ENCODE measurements around the gene MEIS3.

Gene MEIS3

GRCh38 chr19:47446534-47447469 is 27.5 kb upstream of the MEIS3 start:
- peak; percentile 85 for DNase-seq (ENCODE audit: extremely low spot score)
- ChIA-PET CTCF (interaction anchor here (0.6 to 1.5 kb wide), 4 partner anchors 10 to 266 kb away, joined by 3 to 5 read pairs (median 4); partner anchors contain the start of genes EHD2 and KPTN), POLR2A (interaction anchor here (0.7 to 1.9 kb wide), 3 partner anchors 8 to 37 kb away, joined by 3 to 6 read pairs (median 4); partner anchors contain the start of gene KPTN)
- 0 out of 2 replicates have a peak, but pooled peaks have one; percentile 20 for TF ChIP-seq PKNOX1 (IDR thresholded peaks at IDR 0.05)
- TF ChIP-seq ELF4 (IDR thresholded peaks at IDR 0.05) = no peak

- no peak for TF ChIP-seq FOXM1 (IDR thresholded peaks at IDR 0.05; ENCODE audit: borderline replicate concordance)
- TF ChIP-seq NFRKB (IDR thresholded peaks at IDR 0.05) = no peak
- TF ChIP-seq TARDBP (IDR thresholded peaks at IDR 0.05) = no peak
- TF ChIP-seq L3MBTL2 (conservative IDR thresholded peaks at IDR 0.05) = no peak
- TF ChIP-seq HDGF (IDR thresholded peaks at IDR 0.05; ENCODE audit: borderline replicate concordance) = no peak
- no peak for TF ChIP-seq SP1 (IDR thresholded peaks at IDR 0.05)
- TF ChIP-seq BHLHE40 (IDR thresholded peaks at IDR 0.05; ENCODE audit: borderline replicate concordance) = no peak
- TF ChIP-seq SUZ12 (IDR thresholded peaks at IDR 0.05) = no peak
- TF ChIP-seq ELF4 (IDR thresholded peaks at IDR 0.05) = no peak
- no peak for TF ChIP-seq FOXK2 (IDR thresholded peaks at IDR 0.05)
- ChIA-PET POLR2A (interaction anchor here (1.7 to 1.9 kb wide), 2 partner anchors 9 to 38 kb away, joined by 4 to 6 read pairs; partner anchors contain the start of gene KPTN), CTCF (interaction anchor here (1.0 to 1.5 kb wide), 2 partner anchors 18 to 38 kb away, joined by 4 to 5 read pairs; partner anchors contain the start of gene KPTN)
- peak; percentile 42 for DNase-seq (ENCODE audit: extremely low spot score)
These were observed 26.6 kb upstream of the MEIS3 start for GRCh38 chr19:47445937-47446402.

GRCh38 chr19:47445527-47445926 is 26.2 kb upstream of the MEIS3 start:
- ChIA-PET POLR2A (no interaction called here), CTCF (interaction anchor here (1.0 kb wide), 1 partner anchor 17 kb away, joined by 5 read pairs; no protein-coding TSS in a partner anchor)
- no peak for DNase-seq (ENCODE audit: extremely low spot score)
- TF ChIP-seq FOXA1 (IDR thresholded peaks at IDR 0.05) (no peak), SUZ12 (IDR thresholded peaks at IDR 0.05) (no peak), ZNF384 (IDR thresholded peaks at IDR 0.05) (no peak), L3MBTL2 (conservative IDR thresholded peaks at IDR 0.05) (no peak), CTBP1 (IDR thresholded peaks at IDR 0.05; ENCODE audit: borderline replicate concordance) (no peak), ELF4 (IDR thresholded peaks at IDR 0.05) (no peak), ARNT (IDR thresholded peaks at IDR 0.05) (no peak)

- TF ChIP-seq CTBP1 (IDR thresholded peaks at IDR 0.05; ENCODE audit: borderline replicate concordance) = no peak
- no peak for TF ChIP-seq BHLHE40 (IDR thresholded peaks at IDR 0.05; ENCODE audit: borderline replicate concordance)
- TF ChIP-seq PKNOX1 (IDR thresholded peaks at IDR 0.05) = peak; percentile 47; the same call in 1 of the 2 replicates
- ChIA-PET POLR2A (no interaction called here), CTCF (no interaction called here)
- DNase-seq (ENCODE audit: extremely low spot score) = no peak
These were observed 25.1 kb upstream of the MEIS3 start for GRCh38 chr19:47444388-47444821.

GRCh38 chr19:47443331-47443730 is 24.0 kb upstream of the MEIS3 start:
- no peak for DNase-seq (ENCODE audit: extremely low spot score)
- CTCF ChIA-PET = no interaction called here
- TF ChIP-seq CTBP1 (IDR thresholded peaks at IDR 0.05; ENCODE audit: borderline replicate concordance) (no peak), FOXK2 (IDR thresholded peaks at IDR 0.05) (no peak), BHLHE40 (IDR thresholded peaks at IDR 0.05; ENCODE audit: borderline replicate concordance) (no peak), ELF4 (IDR thresholded peaks at IDR 0.05) (no peak), LEF1 (IDR thresholded peaks at IDR 0.05; ENCODE audit: borderline replicate concordance) (no peak), TARDBP (IDR thresholded peaks at IDR 0.05) (no peak), PKNOX1 (IDR thresholded peaks at IDR 0.05) (no peak), ZNF384 (IDR thresholded peaks at IDR 0.05) (no peak), HDGF (IDR thresholded peaks at IDR 0.05; ENCODE audit: borderline replicate concordance) (no peak), NFRKB (IDR thresholded peaks at IDR 0.05) (no peak), SP1 (IDR thresholded peaks at IDR 0.05) (no peak), FOXM1 (IDR thresholded peaks at IDR 0.05; ENCODE audit: borderline replicate concordance) (no peak), L3MBTL2 (conservative IDR thresholded peaks at IDR 0.05) (no peak), ARNT (IDR thresholded peaks at IDR 0.05) (no peak), SUZ12 (IDR thresholded peaks at IDR 0.05) (no peak), FOXA1 (IDR thresholded peaks at IDR 0.05) (no peak)
- POLR2A ChIA-PET = no interaction called here

GRCh38 chr19:47438793-47439220 is 19.5 kb upstream of the MEIS3 start:
- ChIA-PET POLR2A (interaction anchor here (0.6 to 2.1 kb wide), 2 partner anchors 8 to 45 kb away, joined by 3 to 12 read pairs; partner anchors contain the start of gene KPTN), CTCF (interaction anchor here (1.1 to 1.8 kb wide), 2 partner anchors 11 to 77 kb away, joined by 3 to 8 read pairs; partner anchors contain the start of gene NAPA)
- peak; percentile 45; the same call in 1 of the 2 replicates for TF ChIP-seq PKNOX1 (IDR thresholded peaks at IDR 0.05)
- TF ChIP-seq ARNT (IDR thresholded peaks at IDR 0.05) = no peak

More at GRCh38 chr19:47438793-47439220, 19.5 kb upstream of the MEIS3 start:
- DNase-seq (ENCODE audit: extremely low spot score) = no peak

Measured in HEK293T (cell line).